Fibroblast of lung (primary cell): ENCODE measurements around the gene ZNF516. TPM values are rescaled to one million over a fixed set of nuclear protein-coding genes. Genes with fewer than 3 reads are reported as not detected.

Experiments
- DNase-seq, 2 donors: peaks; one replicate each; pipeline versions ENCODE4 v3.0.0 to v3.0.0-alpha.2; 2010; ENCODE audit warnings: low read depth in 2 of 2
- H2AFZ ChIP-seq: 2 replicates; pipeline ENCODE4 v1.5.1; 2012; ENCODE audit warnings: low read length, control low read depth, inconsistent platforms
- H3K27ac ChIP-seq: 2 replicates; pipeline ENCODE4 v1.5.1; 2011; ENCODE audit warnings: low read length, control low read depth; ENCODE audit not compliant: insufficient read depth
- H3K27me3 ChIP-seq: 2 replicates; pipeline ENCODE4 v1.5.1; 2011; ENCODE audit warnings: mild to moderate bottlenecking, low read length; ENCODE audit not compliant: control insufficient read depth, insufficient read depth
- H3K36me3 ChIP-seq: 2 replicates; pipeline ENCODE4 v1.5.1; 2011; ENCODE audit warnings: low read length; ENCODE audit not compliant: control insufficient read depth, insufficient read depth
- H3K4me1 ChIP-seq: 2 replicates; pipeline ENCODE4 v1.5.1; 2011; ENCODE audit warnings: low read length; ENCODE audit not compliant: control insufficient read depth, insufficient read depth; ENCODE audit errors: extremely low read depth
- H3K4me2 ChIP-seq: 2 replicates; pipeline ENCODE4 v1.5.1; 2011; ENCODE audit warnings: low read length, control low read depth; ENCODE audit not compliant: insufficient read depth; ENCODE audit errors: extremely low read depth
- H3K4me3 ChIP-seq, 4 experiments: fragments of 200-600 bp in 1 of 4; sonication (generic) in 1 of 4; replicated peaks in 1 of 4; 2 replicates each; pipeline ENCODE4 v1.5.1; 2011 to 2016; ENCODE audit warnings: low read length in 4 of 4, low read depth in 3 of 4, mild to moderate bottlenecking in 3 of 4, control low read depth in 2 of 4, inconsistent platforms in 1 of 4, mixed read lengths in 1 of 4; ENCODE audit not compliant: insufficient read depth in 1 of 4; ENCODE audit errors: control extremely low read depth in 1 of 4
- H3K79me2 ChIP-seq: 2 replicates; pipeline ENCODE4 v1.5.1; 2012; ENCODE audit warnings: mild to moderate bottlenecking, low read length, inconsistent platforms; ENCODE audit not compliant: control insufficient read depth, insufficient read depth
- H3K9ac ChIP-seq: 2 replicates; pipeline ENCODE4 v1.5.1; 2011; ENCODE audit warnings: mild to moderate bottlenecking, low read length, control low read depth; ENCODE audit not compliant: insufficient read depth
- H3K9me3 ChIP-seq: 2 replicates; pipeline ENCODE4 v1.5.1; 2012; ENCODE audit warnings: low read depth, low read length; ENCODE audit not compliant: control insufficient read depth, insufficient read depth
- H4K20me1 ChIP-seq: 2 replicates; pipeline ENCODE4 v1.5.1; 2011; ENCODE audit warnings: low read length; ENCODE audit not compliant: control insufficient read depth, insufficient read depth; ENCODE audit errors: extremely low read depth
- EZH2 ChIP-seq: IDR thresholded peaks from 2 replicates; pipeline ENCODE4 v1.5.1; 2012; ENCODE audit warnings: low read length, control low read depth, mild to moderate bottlenecking; ENCODE audit errors: missing control alignments
- polyA plus RNA-seq, 2 donors: library from polyadenylated mRNA; depleted of rRNA in 1 of 2; stranded (reverse) in 1 of 2; unstranded in 1 of 2; fragments of >200 nt; gene quantifications; 2 replicates each; pipeline ENCODE4 v1.2.1, GENCODE V29; 2011 to 2012; ENCODE audit warnings: missing spikeins in 1 of 2
- total RNA-seq: library from RNA; depleted of rRNA; stranded (reverse); fragments of >200 nt; gene quantifications from 2 replicates; pipeline ENCODE4 v1.2.1, GENCODE V29; 2014
- TF ChIP-seq, protein P1 (sequence below), 2 donors: IDR thresholded peaks in 1 of 2; conservative IDR thresholded peaks in 1 of 2; 1 replicate in 1 of 2; 2 replicates in 1 of 2; pipeline ENCODE4 v1.5.1; 2011 to 2012; ENCODE audit warnings: low read length in 2 of 2, control low read depth in 1 of 2, inconsistent platforms in 1 of 2, low read depth in 1 of 2, mild to moderate bottlenecking in 1 of 2

The ZNF516 gene
- total and polyA plus RNA-seq, 2 donors (not counting 1 experiment from before 2014, with no cell fraction given): 7.9 to 32.7 TPM

DNA sequence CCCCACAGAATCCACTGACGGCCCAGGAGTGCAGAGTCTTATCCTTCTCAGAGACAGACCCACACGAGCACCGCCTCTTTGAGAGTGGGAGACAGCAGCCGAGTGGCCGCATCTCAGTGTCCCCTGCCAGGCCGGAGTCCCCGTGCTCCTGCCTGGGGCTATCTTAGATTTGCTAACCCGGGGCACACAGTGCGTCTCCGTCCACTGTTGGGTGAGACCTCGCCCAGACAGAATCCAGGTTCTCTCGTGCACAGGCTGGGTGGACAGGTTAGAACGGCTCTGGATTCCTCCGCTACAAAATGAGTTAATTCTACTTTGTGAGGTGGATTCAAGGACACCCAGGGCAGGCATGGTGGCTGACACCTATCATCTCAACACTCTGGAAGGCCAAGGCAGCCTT, 88.3 kb downstream of the ZNF516 start:
- no peaks in the 10 kb centered on the region for H3K27me3 ChIP-seq
- no peak overlapping the region for H3K9ac ChIP-seq
- H3K27ac ChIP-seq: no peak overlapping the region
- peaks cover 1% of the 10 kb centered on the region for H3K36me3 ChIP-seq
- peaks cover 22% of the 10 kb centered on the region for H3K79me2 ChIP-seq
- H2AFZ ChIP-seq: no peak overlapping the region
- no peak for TF ChIP-seq EZH2
- TF ChIP-seq, protein P1, sequence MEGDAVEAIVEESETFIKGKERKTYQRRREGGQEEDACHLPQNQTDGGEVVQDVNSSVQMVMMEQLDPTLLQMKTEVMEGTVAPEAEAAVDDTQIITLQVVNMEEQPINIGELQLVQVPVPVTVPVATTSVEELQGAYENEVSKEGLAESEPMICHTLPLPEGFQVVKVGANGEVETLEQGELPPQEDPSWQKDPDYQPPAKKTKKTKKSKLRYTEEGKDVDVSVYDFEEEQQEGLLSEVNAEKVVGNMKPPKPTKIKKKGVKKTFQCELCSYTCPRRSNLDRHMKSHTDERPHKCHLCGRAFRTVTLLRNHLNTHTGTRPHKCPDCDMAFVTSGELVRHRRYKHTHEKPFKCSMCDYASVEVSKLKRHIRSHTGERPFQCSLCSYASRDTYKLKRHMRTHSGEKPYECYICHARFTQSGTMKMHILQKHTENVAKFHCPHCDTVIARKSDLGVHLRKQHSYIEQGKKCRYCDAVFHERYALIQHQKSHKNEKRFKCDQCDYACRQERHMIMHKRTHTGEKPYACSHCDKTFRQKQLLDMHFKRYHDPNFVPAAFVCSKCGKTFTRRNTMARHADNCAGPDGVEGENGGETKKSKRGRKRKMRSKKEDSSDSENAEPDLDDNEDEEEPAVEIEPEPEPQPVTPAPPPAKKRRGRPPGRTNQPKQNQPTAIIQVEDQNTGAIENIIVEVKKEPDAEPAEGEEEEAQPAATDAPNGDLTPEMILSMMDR (conservative IDR thresholded peaks at IDR 0.05 in 1 of 2, IDR thresholded peaks at IDR 0.05 in 1 of 2; ENCODE audit: low read depth in 1 of 2, low read length in 2 of 2): no peak
- no peak for DNase-seq
- H3K4me2 ChIP-seq: no peak overlapping the region
- no peaks in the 10 kb centered on the region for H3K4me1 ChIP-seq
- H3K9me3 ChIP-seq: no peaks in the 10 kb centered on the region
- no peak overlapping the region for H3K4me3 ChIP-seq
- no peaks in the 10 kb centered on the region for H4K20me1 ChIP-seq

DNA sequence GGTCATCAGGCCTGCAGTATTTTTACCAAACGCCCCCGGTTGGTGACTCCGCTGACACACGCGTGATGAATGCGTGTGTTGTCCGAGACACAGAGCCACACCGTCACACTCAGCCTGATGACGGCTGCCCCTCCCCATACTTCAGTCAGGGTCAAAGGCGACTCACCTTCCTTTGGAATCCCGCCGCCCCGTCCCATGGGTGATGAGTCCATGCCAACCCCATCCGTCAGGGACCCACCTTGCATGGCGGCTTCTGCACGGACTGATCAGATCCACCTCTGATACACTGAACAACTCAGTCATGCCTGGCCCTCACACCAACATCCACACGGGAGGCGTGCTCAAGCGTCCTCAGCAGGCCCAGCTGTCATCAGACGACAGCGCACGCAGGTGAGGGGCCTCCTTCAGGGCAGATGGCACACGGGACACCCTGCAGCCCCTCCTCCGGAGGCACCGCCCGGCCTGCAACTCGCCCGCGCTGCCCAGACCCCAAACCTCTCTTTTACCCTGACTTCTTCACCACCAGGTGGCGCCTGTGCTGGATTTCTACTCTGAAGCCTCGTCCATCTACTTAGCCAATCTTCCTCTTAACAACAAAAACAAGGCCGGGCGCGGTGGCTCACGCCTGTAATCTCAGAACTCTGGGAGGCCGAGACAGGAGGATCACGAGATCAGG, 89.2 kb downstream of the ZNF516 start:
- Histone ChIP-seq H3K9ac (no peak overlapping the region), H3K27ac (no peak overlapping the region), H3K4me2 (no peak overlapping the region), H2AFZ (no peak overlapping the region), H3K4me3 (no peak overlapping the region), H3K79me2 (peaks cover 18% of the 10 kb centered on the region), H3K36me3 (peaks cover 1% of the 10 kb centered on the region), H4K20me1 (no peaks in the 10 kb centered on the region), H3K9me3 (no peaks in the 10 kb centered on the region), H3K4me1 (no peaks in the 10 kb centered on the region), H3K27me3 (no peaks in the 10 kb centered on the region)
- peak; percentile 36 to 54 for DNase-seq
- TF ChIP-seq, protein P1 (conservative IDR thresholded peaks at IDR 0.05 in 1 of 2, IDR thresholded peaks at IDR 0.05 in 1 of 2; ENCODE audit: low read depth in 1 of 2, low read length in 2 of 2): peak; percentile 42 to 53
- no peak for TF ChIP-seq EZH2

DNA sequence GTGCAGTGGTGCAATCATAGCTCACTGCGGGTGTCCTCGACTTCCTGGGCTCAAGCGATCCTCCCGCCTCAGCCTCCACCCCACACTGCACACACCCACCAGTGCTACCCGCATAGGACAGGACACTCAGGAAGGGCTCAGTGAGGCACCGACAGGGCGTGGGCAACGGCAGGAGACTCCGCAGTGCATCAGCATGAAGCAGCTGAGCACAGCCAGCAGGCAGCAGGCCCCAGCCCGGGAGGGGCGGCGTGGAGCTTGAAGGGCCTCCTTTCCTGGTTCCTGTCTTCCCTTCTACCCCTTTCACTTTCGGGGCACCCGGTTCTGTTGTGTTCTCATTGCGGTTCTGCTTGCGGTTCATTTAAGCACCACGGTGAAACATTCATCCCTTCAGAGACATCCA, 89.8 kb downstream of the ZNF516 start:
- Histone ChIP-seq H3K9me3 (no peaks in the 10 kb centered on the region), H3K4me3 (no peak overlapping the region), H3K9ac (no peak overlapping the region), H3K4me2 (no peak overlapping the region), H3K27me3 (no peaks in the 10 kb centered on the region), H3K79me2 (peaks cover 18% of the 10 kb centered on the region), H4K20me1 (no peaks in the 10 kb centered on the region), H3K4me1 (no peaks in the 10 kb centered on the region), H2AFZ (no peak overlapping the region), H3K27ac (no peak overlapping the region), H3K36me3 (peaks cover 1% of the 10 kb centered on the region)
- DNase-seq: no peak
- TF ChIP-seq, protein P1 (conservative IDR thresholded peaks at IDR 0.05 in 1 of 2, IDR thresholded peaks at IDR 0.05 in 1 of 2; ENCODE audit: low read depth in 1 of 2, low read length in 2 of 2): no peak
- TF ChIP-seq EZH2: no peak
